Mesendoderm (in vitro differentiated cells): ENCODE measurements around the gene ZRANB1.

ENCODE experiments used
- DNase-seq: peaks from one replicate; pipeline ENCODE4 v3.0.0; 2013
- H2AK5ac ChIP-seq: 2 replicates; pipeline ENCODE4 v1.6.1; 2013; ENCODE audit warnings: low read length, inconsistent platforms
- H2BK120ac ChIP-seq: 2 replicates; pipeline ENCODE4 v1.6.1; 2013; ENCODE audit warnings: low read depth, mild to moderate bottlenecking, low read length, moderate library complexity, mixed read lengths
- H2BK15ac ChIP-seq: replicated peaks from 2 replicates; pipeline ENCODE4 v1.6.1; 2013; ENCODE audit warnings: low read depth, mild to moderate bottlenecking, moderate library complexity
- H2BK5ac ChIP-seq: 2 replicates; pipeline ENCODE4 v1.6.1; 2013; ENCODE audit warnings: low read length, inconsistent platforms
- H3K18ac ChIP-seq: 2 replicates; pipeline ENCODE4 v1.6.1; 2013; ENCODE audit warnings: mild to moderate bottlenecking, low read length, mixed read lengths
- H3K23ac ChIP-seq: one replicate; pipeline ENCODE4 v1.6.1; 2013; ENCODE audit warnings: low read length
- H3K27ac ChIP-seq: 2 replicates; pipeline ENCODE4 v1.5.1; 2013; ENCODE audit warnings: low read depth, mild to moderate bottlenecking, inconsistent platforms, low read length, moderate library complexity
- H3K27me3 ChIP-seq: 2 replicates; pipeline ENCODE4 v1.6.1; 2013; ENCODE audit warnings: low read length, control low read depth, mild to moderate bottlenecking, inconsistent platforms; ENCODE audit not compliant: insufficient read depth, poor library complexity
- H3K36me3 ChIP-seq: 2 replicates; pipeline ENCODE4 v1.6.1; 2013; ENCODE audit warnings: low read length, inconsistent platforms; ENCODE audit not compliant: control insufficient read depth, insufficient read depth
- H3K4ac ChIP-seq: one replicate; pipeline ENCODE4 v1.6.1; 2013; ENCODE audit warnings: low read depth, mild to moderate bottlenecking, low read length, moderate library complexity
- H3K4me1 ChIP-seq: 2 replicates; pipeline ENCODE4 v1.6.1; 2013; ENCODE audit warnings: low read depth, low read length, inconsistent platforms; ENCODE audit not compliant: control insufficient read depth
- H3K4me2 ChIP-seq: 2 replicates; pipeline ENCODE4 v1.6.1; 2013; ENCODE audit warnings: low read length
- H3K4me3 ChIP-seq: 2 replicates; pipeline ENCODE4 v1.5.1; 2013; ENCODE audit warnings: mild to moderate bottlenecking, low read length
- H3K56ac ChIP-seq: one replicate; pipeline ENCODE4 v1.6.1; 2013; ENCODE audit warnings: low read length
- H3K79me1 ChIP-seq: 2 replicates; pipeline ENCODE4 v1.6.1; 2013; ENCODE audit warnings: low read length, inconsistent platforms
- H3K79me2 ChIP-seq: 2 replicates; pipeline ENCODE4 v1.6.1; 2013; ENCODE audit warnings: mild to moderate bottlenecking, low read length; ENCODE audit not compliant: control insufficient read depth, insufficient read depth
- H3K9ac ChIP-seq: 2 replicates; pipeline ENCODE4 v1.6.1; 2013; ENCODE audit warnings: low read length, inconsistent platforms
- H4K5ac ChIP-seq: one replicate; pipeline ENCODE4 v1.6.1; 2013; ENCODE audit warnings: low read length
- H4K8ac ChIP-seq: one replicate; pipeline ENCODE4 v1.6.1; 2013; ENCODE audit warnings: low read depth, mild to moderate bottlenecking, control low read depth, low read length, moderate library complexity
- WGBS: extraction: QIAGEN DNeasy Blood & Tissue Kit; methylation state at CpG from one replicate; pipeline ENCODE4 v1.1.7; 2013; ENCODE audit warnings: low lambda C conversion rate, missing lambda C conversion rate; ENCODE audit not compliant: insufficient coverage; ENCODE audit errors: extremely low coverage; 5-methylcytosine and 5-hydroxymethylcytosine counted together

ZRANB1 gene

DNA sequence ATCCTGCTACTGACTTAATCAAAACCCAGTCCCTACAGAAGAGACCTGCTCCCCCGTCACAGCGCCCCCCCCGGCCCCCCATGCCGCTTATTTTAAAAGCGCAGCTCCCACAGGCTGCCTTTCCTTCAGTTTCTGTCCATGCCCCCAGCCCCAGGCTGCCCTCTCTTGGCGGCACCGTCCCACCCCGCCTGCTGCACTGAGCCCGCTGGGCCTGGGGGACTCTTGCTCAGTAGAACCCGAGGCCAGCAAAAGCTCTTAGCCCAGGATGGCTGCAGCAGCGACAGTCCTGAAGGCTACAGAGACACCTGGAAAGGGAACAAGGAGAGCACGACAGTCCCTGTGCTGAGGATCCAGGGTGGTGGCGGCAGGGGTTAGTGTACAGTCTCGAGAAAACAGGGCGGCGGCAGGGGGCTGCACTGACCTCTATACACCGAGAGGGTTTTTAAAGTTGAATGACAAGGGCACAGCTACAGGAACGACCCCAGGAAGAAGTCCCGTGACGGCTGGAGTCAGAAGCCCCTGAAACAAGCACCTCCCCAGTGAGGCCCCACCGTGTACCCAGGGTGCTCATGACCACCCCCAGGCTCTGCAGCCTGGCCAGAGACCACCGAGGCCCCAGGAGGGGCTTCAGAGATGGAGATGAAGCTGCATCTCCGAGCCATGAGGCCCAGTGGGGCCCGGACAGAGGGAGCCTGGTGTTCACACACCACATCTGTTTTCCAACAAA is 54.4 kb downstream of the ZRANB1 start:
- Histone ChIP-seq H3K18ac (no peak overlapping the region), H4K5ac (no peak overlapping the region), H3K27me3 (no peaks in the 10 kb centered on the region), H3K79me1 (peaks cover 2% of the 10 kb centered on the region), H4K8ac (no peak overlapping the region), H3K9ac (no peak overlapping the region), H3K23ac (no peak overlapping the region), H3K4ac (no peak overlapping the region), H2BK120ac (no peak overlapping the region), H3K4me3 (no peak overlapping the region), H2BK5ac (no peak overlapping the region), H3K4me1 (no peaks in the 10 kb centered on the region), H3K4me2 (no peak overlapping the region), H3K56ac (no peak overlapping the region), H3K79me2 (no peaks in the 10 kb centered on the region), H3K36me3 (peaks cover 18% of the 10 kb centered on the region), H3K27ac (no peak overlapping the region), H2BK15ac (no peak overlapping the region), H2AK5ac (no peak overlapping the region)
- no peak for DNase-seq
- WGBS = no CpG with 5 or more reads among the region's 24 CpGs

DNA sequence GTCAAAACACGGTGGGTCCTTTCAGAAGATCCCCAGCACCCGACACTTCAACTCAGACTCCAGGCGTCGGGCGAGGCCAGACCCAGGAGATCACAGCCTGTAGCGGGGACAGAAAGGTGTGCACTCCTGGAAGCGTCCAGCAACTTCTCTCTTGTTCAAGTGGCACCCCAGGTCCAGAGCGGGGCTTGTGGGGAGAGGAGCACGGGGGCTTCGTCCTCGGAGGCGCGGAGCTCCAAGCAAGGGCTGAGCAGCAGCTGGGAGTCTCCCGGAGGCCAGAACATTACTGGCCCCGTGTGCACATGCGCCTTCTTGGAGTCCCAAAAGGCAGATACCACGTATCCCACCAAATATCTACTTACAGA is 54.9 kb downstream of the ZRANB1 start:
- no peak overlapping the region for H3K23ac ChIP-seq
- no peak for DNase-seq

GRCh38 chr10:124997306-124997705 is 55.4 kb downstream of the ZRANB1 start:
- Histone ChIP-seq H3K4me3 (no peak overlapping the region), H3K79me1 (peaks cover 3% of the 10 kb centered on the region), H2BK15ac (no peak overlapping the region), H3K27me3 (no peaks in the 10 kb centered on the region), H3K4me1 (no peaks in the 10 kb centered on the region), H3K9ac (no peak overlapping the region), H2BK5ac (no peak overlapping the region), H3K79me2 (no peaks in the 10 kb centered on the region), H3K27ac (no peak overlapping the region), H2AK5ac (no peak overlapping the region), H4K8ac (no peak overlapping the region), H3K4me2 (no peak overlapping the region), H4K5ac (no peak overlapping the region), H2BK120ac (no peak overlapping the region), H3K56ac (no peak overlapping the region), H3K23ac (no peak overlapping the region), H3K4ac (no peak overlapping the region), H3K18ac (no peak overlapping the region), H3K36me3 (peaks cover 13% of the 10 kb centered on the region)
- DNase-seq = no peak
- no CpG with 5 or more reads among the region's 11 CpGs for whole genome bisulfite sequencing

More for the DNA sequence above, 54.9 kb downstream of the ZRANB1 start:
- peaks cover 15% of the 10 kb centered on the region for H3K36me3 ChIP-seq
- no peak overlapping the region for H4K5ac ChIP-seq
- H3K27ac ChIP-seq = no peak overlapping the region
- no peak overlapping the region for H2BK5ac ChIP-seq
- H3K4me3 ChIP-seq = no peak overlapping the region
- H3K4me1 ChIP-seq = no peaks in the 10 kb centered on the region
- H3K4ac ChIP-seq = no peak overlapping the region
- H3K27me3 ChIP-seq = no peaks in the 10 kb centered on the region
- no peak overlapping the region for H2BK120ac ChIP-seq
- no peak overlapping the region for H3K4me2 ChIP-seq
- no peak overlapping the region for H2BK15ac ChIP-seq
- H4K8ac ChIP-seq = no peak overlapping the region
- no peak overlapping the region for H3K9ac ChIP-seq
- peaks cover 2% of the 10 kb centered on the region for H3K79me1 ChIP-seq
- no peak overlapping the region for H3K56ac ChIP-seq
- no peak overlapping the region for H3K18ac ChIP-seq
- no peak overlapping the region for H2AK5ac ChIP-seq
- no CpG with 5 or more reads among the region's 17 CpGs for WGBS
- H3K79me2 ChIP-seq = no peaks in the 10 kb centered on the region

DNA sequence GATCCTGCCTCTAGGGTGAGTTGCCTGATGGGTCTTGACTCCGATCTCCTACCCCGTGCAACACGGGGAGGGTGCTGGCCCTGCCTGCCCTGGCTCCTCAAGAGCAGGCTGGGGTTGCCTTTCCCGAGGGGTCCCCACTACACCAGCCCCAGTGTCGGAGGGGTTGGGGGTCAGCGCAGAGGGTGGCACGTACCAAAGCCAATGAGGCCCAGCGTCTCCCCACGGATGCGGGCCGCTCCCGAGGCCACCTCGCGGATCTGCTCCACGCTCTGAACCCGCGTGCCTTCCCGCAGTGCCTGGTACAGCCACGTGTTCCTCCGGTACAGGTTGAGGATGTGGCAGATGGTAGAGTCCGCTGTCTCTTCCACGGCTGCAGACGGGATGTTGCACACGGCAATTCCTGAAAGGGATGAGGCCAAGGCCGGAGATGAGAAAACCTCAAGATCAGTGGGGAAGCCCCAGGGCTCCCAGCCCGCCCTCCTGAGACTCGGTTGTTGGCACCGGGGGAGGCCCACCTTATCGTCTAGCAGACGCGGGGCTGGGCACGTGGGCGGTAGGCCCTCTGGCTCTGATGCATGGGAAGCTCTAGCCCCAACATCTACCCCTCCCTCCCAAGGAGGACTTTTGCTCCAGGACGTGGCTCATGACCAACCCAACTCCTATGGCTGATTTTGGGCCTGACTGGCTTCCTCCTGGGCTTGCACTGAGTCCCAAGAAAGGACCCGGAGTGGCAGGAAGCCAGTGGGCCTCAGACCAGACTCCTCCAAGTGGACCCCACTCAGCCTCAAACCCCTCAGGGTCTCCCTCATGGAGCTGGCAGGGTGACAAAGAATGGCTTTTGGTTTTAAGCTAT is 56.1 kb downstream of the ZRANB1 start:
- H2BK15ac ChIP-seq = no peak overlapping the region
- no peak overlapping the region for H2BK5ac ChIP-seq
- no peaks in the 10 kb centered on the region for H3K27me3 ChIP-seq
- H4K8ac ChIP-seq = no peak overlapping the region
- WGBS = no CpG with 5 or more reads among the region's 35 CpGs
- H3K9ac ChIP-seq = no peak overlapping the region
- H2BK120ac ChIP-seq = no peak overlapping the region
- no peak overlapping the region for H3K23ac ChIP-seq
- H3K4ac ChIP-seq = no peak overlapping the region
- DNase-seq = no peak
- peaks cover 8% of the 10 kb centered on the region for H3K79me1 ChIP-seq
- no peak overlapping the region for H3K56ac ChIP-seq
- H2AK5ac ChIP-seq = no peak overlapping the region
- no peak overlapping the region for H3K27ac ChIP-seq
- H3K18ac ChIP-seq = no peak overlapping the region
- H3K36me3 ChIP-seq = peaks cover 14% of the 10 kb centered on the region
- H3K4me2 ChIP-seq = no peak overlapping the region
- no peak overlapping the region for H3K4me3 ChIP-seq
- H4K5ac ChIP-seq = no peak overlapping the region
- H3K4me1 ChIP-seq = no peaks in the 10 kb centered on the region
- H3K79me2 ChIP-seq = no peaks in the 10 kb centered on the region

DNA sequence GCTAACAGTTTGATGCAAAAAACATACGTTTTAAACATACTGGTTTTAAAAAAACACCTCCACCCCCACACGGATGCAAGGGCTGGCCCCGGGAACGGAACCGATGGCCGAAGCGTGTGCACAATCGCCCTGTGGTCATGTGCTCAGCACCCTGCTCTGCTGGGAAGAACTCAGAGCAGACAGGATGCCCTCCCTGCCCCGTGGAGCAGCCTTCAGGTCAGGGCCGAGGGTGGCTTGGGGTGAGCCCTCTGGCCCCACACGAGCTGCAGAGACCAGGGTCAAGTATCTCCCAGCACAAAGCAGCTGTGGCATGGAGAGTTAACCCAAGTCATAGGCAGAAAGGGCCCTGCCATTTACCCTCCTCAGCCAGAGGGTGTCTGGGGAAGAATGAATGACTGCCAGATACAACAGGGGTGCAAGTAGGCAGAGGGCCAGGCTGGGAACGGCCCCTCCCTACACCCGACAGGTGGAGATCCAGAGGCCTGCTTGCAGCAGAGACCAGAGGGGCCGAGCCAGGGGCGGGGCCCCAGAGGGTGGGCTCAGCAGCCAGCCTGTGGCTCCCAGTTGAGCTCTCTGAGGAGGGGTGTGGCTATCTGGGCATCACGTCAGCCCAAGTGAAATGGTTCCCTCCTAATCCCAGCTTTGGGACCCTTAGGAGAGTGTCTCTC is 56.8 kb downstream of the ZRANB1 start:
- H4K8ac ChIP-seq = no peak overlapping the region
- no peak overlapping the region for H4K5ac ChIP-seq
- H2BK15ac ChIP-seq = no peak overlapping the region
- no peak overlapping the region for H3K56ac ChIP-seq
- no peak overlapping the region for H3K4ac ChIP-seq
- H3K4me2 ChIP-seq = no peak overlapping the region
- no peak overlapping the region for H2BK5ac ChIP-seq
- DNase-seq = no peak
- H3K9ac ChIP-seq = no peak overlapping the region
- H3K23ac ChIP-seq = no peak overlapping the region
- no peak overlapping the region for H3K18ac ChIP-seq
- peaks cover 2% of the 10 kb centered on the region for H3K79me2 ChIP-seq
- peaks cover 13% of the 10 kb centered on the region for H3K36me3 ChIP-seq
- no peak overlapping the region for H2AK5ac ChIP-seq
- no peaks in the 10 kb centered on the region for H3K4me1 ChIP-seq
- whole genome bisulfite sequencing = no CpG with 5 or more reads among the region's 16 CpGs
- H3K4me3 ChIP-seq = no peak overlapping the region
- H3K27me3 ChIP-seq = no peaks in the 10 kb centered on the region
- H3K79me1 ChIP-seq = peaks cover 11% of the 10 kb centered on the region
- no peak overlapping the region for H2BK120ac ChIP-seq
- H3K27ac ChIP-seq = no peak overlapping the region
